Gastrocnemius medialis (tissue), 4 donors: ENCODE results near the gene ASB10. TPM values are rescaled to one million over a fixed set of nuclear protein-coding genes. Genes with fewer than 3 reads are reported as not detected.
A peak's percentile ranks its signal among the peaks of the same experiment; 100 is the strongest.

Experiments used
- ATAC-seq, 2 donors: fragments of 150-250 bp; one replicate each; pipeline ENCODE4 v1.9.1; 2016
- DNase-seq, 2 donors: peaks; one replicate each; pipeline ENCODE4 v3.0.0-alpha.2; 2019
- H3K27ac ChIP-seq, 4 donors: fragments of 200-600 bp; sonication (generic); 1 replicate in 1 of 4; 2 replicates in 3 of 4; pipeline ENCODE4 v1.5.1; 2016 to 2018; ENCODE audit warnings: mild to moderate bottlenecking in 2 of 4, moderate library complexity in 1 of 4
- H3K27me3 ChIP-seq, 3 donors: fragments of 200-600 bp; sonication (generic) in 2 of 3; 1 replicate in 1 of 3; 2 replicates in 2 of 3; pipeline versions ENCODE4 v1.5.1 to v1.6.0; 2016 to 2019; ENCODE audit warnings: mild to moderate bottlenecking in 1 of 3, moderate library complexity in 1 of 3
- H3K36me3 ChIP-seq, 2 donors: fragments of 200-600 bp; sonication (generic) in 1 of 2; one replicate each; pipeline ENCODE4 v1.5.1; 2017 to 2018
- H3K4me1 ChIP-seq, 2 donors: fragments of 200-600 bp; sonication (generic) in 1 of 2; one replicate each; pipeline ENCODE4 v1.5.1; 2016 to 2017; ENCODE audit warnings: mild to moderate bottlenecking in 2 of 2
- H3K4me3 ChIP-seq, 4 donors: fragments of 200-600 bp; sonication (generic) in 3 of 4; 1 replicate in 1 of 4; 2 replicates in 3 of 4; pipeline ENCODE4 v1.5.1; 2016 to 2019; ENCODE audit warnings: mild to moderate bottlenecking in 2 of 4
- H3K9me3 ChIP-seq, 3 donors: fragments of 200-600 bp; sonication (generic) in 2 of 3; 1 replicate in 1 of 3; 2 replicates in 2 of 3; pipeline ENCODE4 v1.5.1; 2016 to 2019
- POLR2A ChIP-seq, 2 donors: fragments of 450-650 bp; IDR thresholded peaks; one replicate each; pipeline ENCODE4 v1.6.1; 2017; ENCODE audit warnings: antibody characterized with exemption in 2 of 2, mild to moderate bottlenecking in 2 of 2, moderate library complexity in 2 of 2
- in situ Hi-C, 4 donors: fragments of 200-750 bp; cut with MboI; loops; one replicate each; pipeline versions ENCODE4 v1.15.0 to v1.8.0; 2017; ENCODE audit warnings: low sequenced_read_pairs in 4 of 4
- intact Hi-C: fragments of 100-400 bp; cut with DNase I; formaldehyde crosslinking; loops from one replicate; pipeline ENCODE4 v1.15.1; 2023; ENCODE audit warnings: low total_unique reads
- total RNA-seq, 4 donors: library from RNA; depleted of rRNA; stranded (reverse); fragments of >200 nt; gene quantifications; one replicate each; pipeline versions ENCODE4 v1.1.0 to v1.2.3, GENCODE V29; 2016
- TF ChIP-seq, protein P1 (sequence below), 5 experiments: fragments of 450-650 bp in 3 of 5; fragments of 200-600 bp in 2 of 5; sonication (generic) in 2 of 5; IDR thresholded peaks in 4 of 5; conservative IDR thresholded peaks in 1 of 5; 1 replicate in 4 of 5; 2 replicates in 1 of 5; pipeline ENCODE4 v1.5.1; 2016 to 2019; ENCODE audit warnings: antibody characterized with exemption in 5 of 5, mild to moderate bottlenecking in 3 of 5, moderate library complexity in 3 of 5

The ASB10 gene
- total RNA-seq, 4 donors from 2014 or later: 17.1 to 24.8 (median 21.6) TPM

DNA sequence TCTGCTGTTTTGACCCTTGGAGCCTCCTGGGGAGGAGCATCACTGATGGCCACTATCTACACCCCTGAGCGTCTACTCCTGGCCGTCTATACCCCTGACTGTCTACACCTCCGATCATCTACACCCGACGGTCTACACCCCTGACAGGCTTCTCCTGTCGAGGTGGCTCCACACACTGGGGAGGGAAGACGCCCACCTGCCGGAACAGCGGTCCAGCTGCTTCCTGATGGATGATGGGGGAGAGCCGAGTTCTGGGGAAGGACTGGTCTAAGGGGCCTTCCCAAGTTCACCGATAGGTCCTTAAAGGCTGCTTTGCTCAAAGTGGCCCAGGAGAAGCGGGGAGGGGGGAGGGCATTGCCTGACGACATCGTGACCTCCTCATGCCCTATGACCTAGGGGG lies 58.9 kb downstream of the ASB10 start:
- no peaks in the 10 kb centered on the region for H3K27me3 ChIP-seq
- ATAC-seq (no peak), DNase-seq (no peak)
- peaks cover 4 to 22% of the 10 kb centered on the region in 2 donors for H3K4me1 ChIP-seq
- peaks cover 0 to 25% of the 10 kb centered on the region in 2 donors for H3K36me3 ChIP-seq
- H3K4me3 ChIP-seq: no peak overlapping the region
- in situ Hi-C loops: loop anchor here in 2 of 4 donors (10.0 kb wide), 1 partner anchor 47 kb away; no protein-coding TSS in a partner anchor
- H3K9me3 ChIP-seq: no peaks in the 10 kb centered on the region
- no peak overlapping the region for H3K27ac ChIP-seq
- TF ChIP-seq POLR2A (IDR thresholded peaks at IDR 0.05): no peak
- TF ChIP-seq, protein P1, sequence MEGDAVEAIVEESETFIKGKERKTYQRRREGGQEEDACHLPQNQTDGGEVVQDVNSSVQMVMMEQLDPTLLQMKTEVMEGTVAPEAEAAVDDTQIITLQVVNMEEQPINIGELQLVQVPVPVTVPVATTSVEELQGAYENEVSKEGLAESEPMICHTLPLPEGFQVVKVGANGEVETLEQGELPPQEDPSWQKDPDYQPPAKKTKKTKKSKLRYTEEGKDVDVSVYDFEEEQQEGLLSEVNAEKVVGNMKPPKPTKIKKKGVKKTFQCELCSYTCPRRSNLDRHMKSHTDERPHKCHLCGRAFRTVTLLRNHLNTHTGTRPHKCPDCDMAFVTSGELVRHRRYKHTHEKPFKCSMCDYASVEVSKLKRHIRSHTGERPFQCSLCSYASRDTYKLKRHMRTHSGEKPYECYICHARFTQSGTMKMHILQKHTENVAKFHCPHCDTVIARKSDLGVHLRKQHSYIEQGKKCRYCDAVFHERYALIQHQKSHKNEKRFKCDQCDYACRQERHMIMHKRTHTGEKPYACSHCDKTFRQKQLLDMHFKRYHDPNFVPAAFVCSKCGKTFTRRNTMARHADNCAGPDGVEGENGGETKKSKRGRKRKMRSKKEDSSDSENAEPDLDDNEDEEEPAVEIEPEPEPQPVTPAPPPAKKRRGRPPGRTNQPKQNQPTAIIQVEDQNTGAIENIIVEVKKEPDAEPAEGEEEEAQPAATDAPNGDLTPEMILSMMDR (IDR thresholded peaks at IDR 0.05 in 4 of 5, conservative IDR thresholded peaks at IDR 0.05 in 1 of 5): no peak
- intact Hi-C loops: no loop called here

DNA sequence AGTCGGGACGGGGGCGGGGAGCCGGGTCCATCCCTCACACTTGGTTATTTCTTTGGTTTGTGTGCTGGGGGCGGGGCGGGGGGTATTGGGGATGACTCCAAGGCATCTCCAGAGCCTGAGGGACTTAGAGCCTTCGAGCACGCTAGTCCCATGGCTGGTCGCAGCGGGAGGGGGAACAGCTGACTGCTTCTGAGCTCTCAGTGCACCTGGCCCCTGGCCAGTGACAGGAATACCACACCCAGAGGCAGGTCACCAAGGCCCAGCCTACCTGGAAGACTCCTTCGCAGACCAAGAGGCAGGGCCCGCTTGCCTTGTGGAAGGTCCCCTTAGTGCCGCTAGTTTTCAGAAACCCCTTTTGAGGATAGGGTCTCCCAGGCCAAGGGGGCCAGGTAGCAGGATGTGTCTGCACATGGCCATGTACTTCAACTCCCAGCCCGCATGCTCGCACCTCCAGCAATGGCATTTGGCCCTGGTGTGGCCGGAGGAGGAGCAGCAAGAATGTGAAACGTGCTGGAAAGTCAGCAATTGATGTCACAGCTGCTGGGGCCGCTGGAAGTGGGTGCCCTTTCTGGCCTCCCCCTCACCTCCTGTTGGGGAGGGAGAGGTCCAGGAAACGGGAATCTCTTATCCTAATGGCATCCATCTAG lies 60.4 kb downstream of the ASB10 start:
- no peaks in the 10 kb centered on the region for H3K9me3 ChIP-seq
- TF ChIP-seq, protein P1 (IDR thresholded peaks at IDR 0.05 in 4 of 5, conservative IDR thresholded peaks at IDR 0.05 in 1 of 5): no peak
- H3K4me3 ChIP-seq: no peak overlapping the region
- DNase-seq (peak in 1 of 2 donors; percentile 41), ATAC-seq (no peak)
- H3K27me3 ChIP-seq: no peaks in the 10 kb centered on the region
- in situ Hi-C loops: loop anchor here in 2 of 4 donors (10.0 kb wide), 1 partner anchor 48 kb away; no protein-coding TSS in a partner anchor
- no peak overlapping the region for H3K27ac ChIP-seq
- H3K36me3 ChIP-seq: peaks cover 0 to 18% of the 10 kb centered on the region in 2 donors
- intact Hi-C loops: no loop called here
- H3K4me1 ChIP-seq: peaks cover 4 to 22% of the 10 kb centered on the region in 2 donors

DNA sequence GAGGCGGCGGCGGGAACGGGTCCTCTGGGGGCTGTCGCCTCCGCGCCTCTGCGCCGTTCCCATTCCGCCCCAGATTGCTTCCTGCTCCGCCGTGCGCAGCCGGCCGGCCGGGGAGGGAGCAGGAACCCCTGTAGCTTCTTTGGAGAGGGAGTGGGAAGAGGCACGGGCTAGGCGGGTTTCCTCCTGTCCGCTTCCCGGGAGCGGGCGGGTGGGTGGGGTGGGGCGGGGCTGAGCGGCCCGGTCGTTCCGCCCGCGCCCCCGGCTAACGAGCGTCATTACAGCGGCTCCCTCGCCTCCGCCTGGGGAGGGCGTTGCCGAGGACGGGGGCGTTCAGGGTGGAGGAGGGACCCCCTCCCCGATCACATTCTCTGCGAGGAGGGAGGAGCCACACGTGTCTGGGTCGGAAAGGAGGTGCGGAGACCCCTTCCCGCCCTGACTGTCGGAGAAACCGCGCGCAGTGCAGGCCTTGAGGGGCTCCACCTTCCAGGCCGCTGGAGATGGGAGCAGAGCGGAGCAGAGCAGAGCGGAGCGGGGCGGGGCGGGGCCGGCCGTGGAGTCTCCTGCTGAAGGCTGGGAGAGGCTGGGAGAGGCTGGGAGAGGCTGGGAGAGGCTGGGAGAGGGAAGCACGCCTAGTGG lies 61.1 kb downstream of the ASB10 start:
- TF ChIP-seq, protein P1 (IDR thresholded peaks at IDR 0.05 in 4 of 5, conservative IDR thresholded peaks at IDR 0.05 in 1 of 5): no peak
- TF ChIP-seq POLR2A (IDR thresholded peaks at IDR 0.05): no peak
- peaks cover 0 to 20% of the 10 kb centered on the region in 2 donors for H3K36me3 ChIP-seq
- H3K4me3 ChIP-seq: peak overlapping the region; percentile 49 to 58 (median 55)
- no peaks in the 10 kb centered on the region for H3K9me3 ChIP-seq
- in situ Hi-C loops (loop anchor here in 2 of 4 donors (10.0 kb wide), 1 partner anchor 49 kb away; no protein-coding TSS in a partner anchor), intact Hi-C loops (loop anchor here (2.0 kb wide), 1 partner anchor 119 kb away; no protein-coding TSS in a partner anchor)
- ATAC-seq: no peak
- no peaks in the 10 kb centered on the region for H3K27me3 ChIP-seq
- DNase-seq: no peak
- peaks cover 4 to 22% of the 10 kb centered on the region in 2 donors for H3K4me1 ChIP-seq
- no peak overlapping the region for H3K27ac ChIP-seq

Other genes starting within 250 kb of the ASB10 start
- under 1 TPM in 3 of 4 donors, not detected in 1; 0.19 to 1.00 (median 0.46) TPM for gene KCNH2, start 208.9 kb downstream of the ASB10 start, total RNA-seq
- gene NOS3, start 196.2 kb downstream of the ASB10 start, total RNA-seq: 10 to 100 TPM in 1 of 4 donors, 1 to 10 TPM in 3; 1.4 to 10.8 (median 4.2) TPM
- under 1 TPM in 1 of 4 donors, not detected in 3; 0.31 TPM for gene ATG9B, start 162.8 kb downstream of the ASB10 start, total RNA-seq
- gene ABCB8, start 158.8 kb downstream of the ASB10 start, total RNA-seq: 10 to 100 TPM; 10.4 to 25.7 (median 16.2) TPM
- 10 to 100 TPM in 1 of 4 donors, 1 to 10 TPM in 2, under 1 TPM in 1; 0.72 to 11.0 (median 2.5) TPM for gene ASIC3, start 138.7 kb downstream of the ASB10 start, total RNA-seq
- 10 to 100 TPM in 1 of 4 donors, 1 to 10 TPM in 3; 3.7 to 10.7 (median 5.9) TPM for gene CDK5, start 129.4 kb downstream of the ASB10 start, total RNA-seq
- gene SLC4A2, start 127.7 kb downstream of the ASB10 start, total RNA-seq: 10 to 100 TPM; 27.5 to 39.6 (median 33.0) TPM
- 100 to 1,000 TPM; 108 to 181 (median 141) TPM for gene FASTK, start 106.4 kb downstream of the ASB10 start, total RNA-seq
- 100 to 1,000 TPM in 2 of 4 donors, 10 to 100 TPM in 2; 55.5 to 137 (median 97.4) TPM for gene TMUB1, start 103.8 kb downstream of the ASB10 start, total RNA-seq
- gene AGAP3, start 100.8 kb downstream of the ASB10 start, total RNA-seq: 10 to 100 TPM; 31.1 to 65.3 (median 36.3) TPM
- under 1 TPM in 1 of 4 donors, not detected in 3; 0.58 TPM for gene GBX1, start 19.6 kb downstream of the ASB10 start, total RNA-seq
- gene H2BK1, start 23.2 kb upstream of the ASB10 start, total RNA-seq: not detected
- 100 to 1,000 TPM in 1 of 4 donors, 10 to 100 TPM in 3; 73.3 to 119 (median 96.3) TPM for gene ABCF2, start 40.0 kb upstream of the ASB10 start, total RNA-seq
- 10 to 100 TPM; 11.1 to 16.1 (median 14.1) TPM for gene CHPF2, start 45.2 kb upstream of the ASB10 start, total RNA-seq
- 100 to 1,000 TPM in 1 of 4 donors, 10 to 100 TPM in 3; 41.8 to 103 (median 75.4) TPM for gene SMARCD3, start 61.4 kb upstream of the ASB10 start, total RNA-seq
- 10 to 100 TPM; 45.3 to 59.0 (median 49.7) TPM for gene NUB1, start 154.6 kb upstream of the ASB10 start, total RNA-seq
- gene WDR86, start 222.8 kb upstream of the ASB10 start, total RNA-seq: under 1 TPM in 2 of 4 donors, not detected in 2; 0.13 to 0.31 TPM